MM.1S (cell line): ENCODE results near the gene APOO.

ENCODE experiments used
- DNase-seq: peaks from one replicate; pipeline ENCODE4 v3.0.0-alpha.2; 2015
- H2AFZ ChIP-seq: fragments of 300-600 bp; sonication (generic); 2 replicates; pipeline ENCODE4 v1.6.0; 2016; ENCODE audit warnings: antibody characterized with exemption, low read length
- H3F3A ChIP-seq: fragments of 300-600 bp; sonication (generic); 2 replicates; pipeline ENCODE4 v1.6.1; 2016; ENCODE audit warnings: mild to moderate bottlenecking, antibody characterized with exemption, low read length, moderate library complexity, mixed read lengths; ENCODE audit not compliant: insufficient read depth
- H3K27ac ChIP-seq: fragments of 300-600 bp; sonication (generic); 2 replicates; pipeline ENCODE4 v1.5.1; 2016; ENCODE audit warnings: mild to moderate bottlenecking, low read length
- H3K27me3 ChIP-seq: fragments of 300-600 bp; sonication (generic); replicated peaks from 2 replicates; pipeline ENCODE4 v1.6.0; 2016; ENCODE audit warnings: low read length; ENCODE audit not compliant: insufficient read depth
- H3K36me3 ChIP-seq: fragments of 300-600 bp; sonication (generic); replicated peaks from 2 replicates; pipeline ENCODE4 v1.6.1; 2016; ENCODE audit warnings: mild to moderate bottlenecking, low read length, mixed read lengths; ENCODE audit not compliant: insufficient read depth
- H3K4me1 ChIP-seq: fragments of 300-600 bp; sonication (generic); 2 replicates; pipeline ENCODE4 v1.6.1; 2016; ENCODE audit warnings: low read length, mixed read lengths
- H3K4me2 ChIP-seq: fragments of 300-600 bp; sonication (generic); 2 replicates; pipeline ENCODE4 v1.6.0; 2016; ENCODE audit warnings: low read depth, low read length
- H3K4me3 ChIP-seq: fragments of 300-600 bp; sonication (generic); 2 replicates; pipeline ENCODE4 v1.5.1; 2016; ENCODE audit warnings: low read length, mixed read lengths
- H3K79me2 ChIP-seq: fragments of 300-600 bp; sonication (generic); 2 replicates; pipeline ENCODE4 v1.6.1; 2016; ENCODE audit warnings: mixed run types, low read length, mixed read lengths
- H3K9ac ChIP-seq: fragments of 300-600 bp; sonication (generic); 2 replicates; pipeline ENCODE4 v1.6.1; 2016; ENCODE audit warnings: low read length, mixed read lengths
- H3K9me2 ChIP-seq: fragments of 300-600 bp; sonication (generic); replicated peaks from 2 replicates; pipeline ENCODE4 v1.6.1; 2016; ENCODE audit warnings: mild to moderate bottlenecking, low read length, mixed read lengths; ENCODE audit not compliant: insufficient read depth
- H3K9me3 ChIP-seq: fragments of 300-600 bp; sonication (generic); replicated peaks from 2 replicates; pipeline ENCODE4 v1.6.1; 2016; ENCODE audit warnings: mild to moderate bottlenecking, low read length, mixed read lengths; ENCODE audit not compliant: insufficient read depth
- H4K20me1 ChIP-seq: fragments of 300-600 bp; sonication (generic); 2 replicates; pipeline ENCODE4 v1.6.1; 2016; ENCODE audit warnings: mild to moderate bottlenecking, low read length, moderate library complexity, mixed read lengths; ENCODE audit not compliant: insufficient read depth
- EZH2 ChIP-seq: fragments of 300-600 bp; sonication (generic); optimal IDR thresholded peaks from 2 replicates; pipeline ENCODE3; 2017; ENCODE audit warnings: low read depth, mild to moderate bottlenecking, antibody characterized with exemption, low read length, mixed read lengths
- EZH2phosphoT487 ChIP-seq: fragments of 300-600 bp; sonication (generic); IDR thresholded peaks from 2 replicates; pipeline ENCODE4 v1.6.1; 2018; ENCODE audit warnings: antibody characterized with exemption, low read length
- TF ChIP-seq, protein P1 (sequence below): fragments of 300-600 bp; sonication (generic); IDR thresholded peaks from 2 replicates; pipeline ENCODE4 v1.5.1; 2016; ENCODE audit warnings: antibody characterized with exemption, low read length, mixed read lengths

Gene APOO

DNA sequence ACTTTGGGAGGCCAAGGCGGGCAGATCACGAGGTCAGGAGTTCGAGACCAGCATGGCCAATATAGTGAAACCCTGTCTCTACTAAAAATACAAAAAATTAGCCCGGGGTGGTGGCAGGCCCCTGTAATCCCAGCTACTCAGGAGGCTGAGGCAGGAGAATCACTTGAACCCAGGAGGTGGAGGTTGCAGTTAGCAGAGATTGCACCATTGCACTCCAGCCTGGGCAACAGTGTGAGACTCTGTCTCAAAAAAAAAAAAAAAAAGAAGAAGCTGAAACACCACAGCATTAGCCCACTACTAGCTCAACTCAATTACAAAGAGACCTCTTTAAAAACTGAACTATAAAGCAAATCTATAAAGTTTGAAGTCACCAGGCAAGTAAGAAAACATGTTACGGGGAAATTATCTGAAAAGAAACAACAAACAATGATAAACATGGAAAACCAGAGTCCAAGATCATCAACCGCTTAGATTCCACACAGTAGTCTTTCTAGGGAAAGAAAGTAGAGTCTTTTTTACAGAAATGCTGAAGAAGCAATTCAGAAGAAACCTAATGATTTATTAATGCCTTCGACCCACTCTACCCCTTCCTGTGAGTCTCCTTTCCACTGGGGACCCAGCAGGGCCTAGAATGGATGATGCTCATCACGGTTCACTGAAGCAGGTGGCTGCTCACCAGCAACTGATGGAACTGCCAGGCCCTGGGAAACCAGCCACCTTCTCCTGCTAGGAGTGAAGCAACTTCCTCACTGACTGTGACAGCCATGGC is 118.2 kb downstream of the APOO start:
- H3K27me3 ChIP-seq, result no peaks in the 10 kb centered on the region
- no peaks in the 10 kb centered on the region for H3K9me2 ChIP-seq
- no peak overlapping the region for H3K27ac ChIP-seq
- no peaks in the 10 kb centered on the region for H3K36me3 ChIP-seq
- no peaks in the 10 kb centered on the region for H3K4me1 ChIP-seq
- H3F3A ChIP-seq, result no peaks in the 10 kb centered on the region
- H4K20me1 ChIP-seq, result no peaks in the 10 kb centered on the region
- H3K9me3 ChIP-seq, result no peaks in the 10 kb centered on the region
- no peak for DNase-seq
- H3K4me3 ChIP-seq, result no peak overlapping the region
- no peak overlapping the region for H3K4me2 ChIP-seq
- H2AFZ ChIP-seq, result no peak overlapping the region
- no peak overlapping the region for H3K9ac ChIP-seq
- TF ChIP-seq, protein P1, sequence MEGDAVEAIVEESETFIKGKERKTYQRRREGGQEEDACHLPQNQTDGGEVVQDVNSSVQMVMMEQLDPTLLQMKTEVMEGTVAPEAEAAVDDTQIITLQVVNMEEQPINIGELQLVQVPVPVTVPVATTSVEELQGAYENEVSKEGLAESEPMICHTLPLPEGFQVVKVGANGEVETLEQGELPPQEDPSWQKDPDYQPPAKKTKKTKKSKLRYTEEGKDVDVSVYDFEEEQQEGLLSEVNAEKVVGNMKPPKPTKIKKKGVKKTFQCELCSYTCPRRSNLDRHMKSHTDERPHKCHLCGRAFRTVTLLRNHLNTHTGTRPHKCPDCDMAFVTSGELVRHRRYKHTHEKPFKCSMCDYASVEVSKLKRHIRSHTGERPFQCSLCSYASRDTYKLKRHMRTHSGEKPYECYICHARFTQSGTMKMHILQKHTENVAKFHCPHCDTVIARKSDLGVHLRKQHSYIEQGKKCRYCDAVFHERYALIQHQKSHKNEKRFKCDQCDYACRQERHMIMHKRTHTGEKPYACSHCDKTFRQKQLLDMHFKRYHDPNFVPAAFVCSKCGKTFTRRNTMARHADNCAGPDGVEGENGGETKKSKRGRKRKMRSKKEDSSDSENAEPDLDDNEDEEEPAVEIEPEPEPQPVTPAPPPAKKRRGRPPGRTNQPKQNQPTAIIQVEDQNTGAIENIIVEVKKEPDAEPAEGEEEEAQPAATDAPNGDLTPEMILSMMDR, result no peak
- no peak for TF ChIP-seq EZH2phosphoT487
- no peaks in the 10 kb centered on the region for H3K79me2 ChIP-seq

DNA sequence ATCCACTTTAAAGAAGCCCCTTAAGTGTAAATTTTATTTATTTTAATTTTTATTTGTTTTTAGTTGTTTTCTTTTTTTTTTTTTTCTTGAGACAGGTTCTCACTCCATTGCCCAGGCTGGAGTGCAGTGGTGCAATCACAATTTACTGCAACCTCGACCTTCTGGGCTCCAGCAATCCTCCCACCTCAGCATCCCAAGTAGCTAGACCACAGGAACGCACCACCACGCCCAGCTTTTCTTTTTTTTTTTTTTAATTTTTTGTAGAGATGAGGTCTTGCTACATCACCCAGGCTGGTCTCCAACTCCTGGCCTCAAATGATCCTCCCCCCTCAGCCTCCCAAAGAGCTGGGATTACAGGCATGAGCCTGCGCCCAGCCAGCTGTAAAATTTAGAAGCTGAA is 118.8 kb downstream of the APOO start:
- Histone ChIP-seq H3K36me3 (no peaks in the 10 kb centered on the region), H3K79me2 (no peaks in the 10 kb centered on the region), H3K4me3 (no peak overlapping the region), H3K9me3 (no peaks in the 10 kb centered on the region), H3K4me2 (no peak overlapping the region), H3K9me2 (no peaks in the 10 kb centered on the region), H2AFZ (no peak overlapping the region), H3K27me3 (no peaks in the 10 kb centered on the region), H4K20me1 (no peaks in the 10 kb centered on the region), H3K4me1 (no peaks in the 10 kb centered on the region), H3F3A (no peaks in the 10 kb centered on the region), H3K9ac (no peak overlapping the region), H3K27ac (no peak overlapping the region)
- DNase-seq, result no peak
- TF ChIP-seq EZH2phosphoT487 (no peak), EZH2 (no peak)
- TF ChIP-seq, protein P1, result no peak

DNA sequence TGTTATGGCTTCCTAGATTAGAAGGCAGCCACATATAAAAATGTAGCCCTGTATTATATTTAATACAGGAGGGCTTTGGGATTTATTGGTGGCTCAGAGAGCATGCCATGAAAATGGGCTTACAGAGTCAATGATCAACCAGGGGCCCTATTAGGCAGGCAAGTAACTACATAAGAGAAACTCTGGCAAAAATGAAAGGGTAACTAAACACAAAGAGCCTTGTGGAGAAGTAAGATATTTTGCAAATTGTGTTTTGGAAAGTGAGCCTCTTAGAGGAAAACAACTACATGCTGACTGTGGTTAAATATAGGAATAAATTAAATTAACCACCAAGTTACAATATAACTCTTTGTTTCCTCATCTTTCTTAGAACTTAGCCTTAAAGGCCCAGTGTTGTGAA is 119.2 kb downstream of the APOO start:
- no peak for DNase-seq
- TF ChIP-seq EZH2phosphoT487, result no peak
- no peak for TF ChIP-seq EZH2
- TF ChIP-seq, protein P1, result no peak
- no peaks in the 10 kb centered on the region for H3K36me3 ChIP-seq

More for the DNA sequence above, 119.2 kb downstream of the APOO start:
- Histone ChIP-seq H3K4me2 (no peak overlapping the region), H3F3A (no peaks in the 10 kb centered on the region), H3K4me3 (no peak overlapping the region), H3K9me3 (no peaks in the 10 kb centered on the region), H3K9ac (no peak overlapping the region), H4K20me1 (no peaks in the 10 kb centered on the region), H3K9me2 (no peaks in the 10 kb centered on the region), H2AFZ (no peak overlapping the region), H3K27me3 (no peaks in the 10 kb centered on the region), H3K27ac (no peak overlapping the region), H3K4me1 (no peaks in the 10 kb centered on the region), H3K79me2 (no peaks in the 10 kb centered on the region; the same call in 1 of the 2 replicates)
